Ectodermal cell (in vitro differentiated cells): Measurements from ENCODE around the gene DMTF1.
"Not testable (repeated sequence)": the region's sequence is repeated elsewhere in the genome, so short reads cannot be mapped to it uniquely, and the experiment has no call there.

Source experiments
- H3K27ac ChIP-seq: 2 replicates; pipeline ENCODE4 v1.7.0; 2013; ENCODE audit warnings: mild to moderate bottlenecking, low read depth, low read length; ENCODE audit not compliant: insufficient read depth, poor library complexity, severe bottlenecking
- H3K27me3 ChIP-seq: 2 replicates; pipeline ENCODE4 v1.7.0; 2013; ENCODE audit warnings: mild to moderate bottlenecking, low read length; ENCODE audit not compliant: insufficient read depth, control insufficient read depth, poor library complexity, severe bottlenecking
- H3K36me3 ChIP-seq: one replicate; pipeline ENCODE4 v1.7.0; 2013; ENCODE audit warnings: low read length; ENCODE audit not compliant: control insufficient read depth, insufficient read depth
- H3K4me1 ChIP-seq: one replicate; pipeline ENCODE4 v1.7.0; 2013; ENCODE audit warnings: low read length; ENCODE audit not compliant: control insufficient read depth, insufficient read depth
- H3K4me3 ChIP-seq: 2 replicates; pipeline ENCODE4 v1.7.0; 2013; ENCODE audit warnings: low read depth, low read length, control low read depth; ENCODE audit not compliant: insufficient read depth
- H3K9me3 ChIP-seq: 2 replicates; pipeline ENCODE4 v1.7.0; 2013; ENCODE audit warnings: mild to moderate bottlenecking, low read length, moderate library complexity; ENCODE audit not compliant: control insufficient read depth
- WGBS, 2 experiments: methylation state at CpG; one replicate each; pipeline ENCODE4 v1.1.7; 2013; ENCODE audit warnings: missing lambda C conversion rate in 2 of 2; 5-methylcytosine and 5-hydroxymethylcytosine counted together

The DMTF1 gene

GRCh38 chr7:87245671-87246070 is 93.4 kb downstream of the DMTF1 start:
- 88 to 92% methylated on average over 5 of the region's 5 CpGs for WGBS, 2 experiments
- H3K27me3 ChIP-seq, H3K9me3 ChIP-seq, H3K4me3 ChIP-seq, H3K4me1 ChIP-seq, H3K36me3 ChIP-seq, H3K27ac ChIP-seq: not testable (repeated sequence)
